Epithelial cell of esophagus (primary cell): Measurements from ENCODE around the gene F2RL3.
"Not testable (repeated sequence)": the region's sequence is repeated elsewhere in the genome, so short reads cannot be mapped to it uniquely, and the experiment has no call there.

Experiments
- DNase-seq: peaks from one replicate; pipeline ENCODE4 v3.0.0; 2010; ENCODE audit warnings: low read depth
- H3K4me3 ChIP-seq: 2 replicates; pipeline ENCODE4 v1.5.1; 2011; ENCODE audit warnings: mild to moderate bottlenecking, low read length, control low read depth
- TF ChIP-seq, protein P1 (sequence below): IDR thresholded peaks from 2 replicates; pipeline ENCODE4 v1.5.1; 2011; ENCODE audit warnings: low read depth, mild to moderate bottlenecking, low read length, control low read depth, inconsistent platforms; ENCODE audit not compliant: insufficient read depth; ENCODE audit errors: missing control alignments

The F2RL3 gene

DNA sequence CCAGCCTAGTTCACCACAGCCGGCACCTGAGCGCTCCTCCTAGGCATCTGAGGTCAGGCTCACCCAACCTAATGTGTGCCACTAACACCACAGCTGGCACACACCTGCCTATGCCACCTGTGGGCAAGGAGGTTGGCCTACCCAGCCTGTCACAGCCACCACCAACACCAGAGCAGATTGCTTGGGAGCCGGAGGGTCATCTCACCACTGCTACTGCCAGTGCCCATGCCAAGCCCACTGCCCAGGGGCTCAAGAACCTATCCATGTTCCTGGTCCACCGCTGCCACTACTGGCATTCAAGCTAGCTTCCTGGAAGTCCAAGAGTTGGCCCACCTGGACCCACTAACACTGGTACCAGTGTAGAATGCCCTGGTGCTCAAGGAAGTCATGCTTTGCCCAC lies 42.5 kb downstream of the F2RL3 start:
- H3K4me3 ChIP-seq: no peak overlapping the region
- no peak for DNase-seq
- TF ChIP-seq, protein P1, sequence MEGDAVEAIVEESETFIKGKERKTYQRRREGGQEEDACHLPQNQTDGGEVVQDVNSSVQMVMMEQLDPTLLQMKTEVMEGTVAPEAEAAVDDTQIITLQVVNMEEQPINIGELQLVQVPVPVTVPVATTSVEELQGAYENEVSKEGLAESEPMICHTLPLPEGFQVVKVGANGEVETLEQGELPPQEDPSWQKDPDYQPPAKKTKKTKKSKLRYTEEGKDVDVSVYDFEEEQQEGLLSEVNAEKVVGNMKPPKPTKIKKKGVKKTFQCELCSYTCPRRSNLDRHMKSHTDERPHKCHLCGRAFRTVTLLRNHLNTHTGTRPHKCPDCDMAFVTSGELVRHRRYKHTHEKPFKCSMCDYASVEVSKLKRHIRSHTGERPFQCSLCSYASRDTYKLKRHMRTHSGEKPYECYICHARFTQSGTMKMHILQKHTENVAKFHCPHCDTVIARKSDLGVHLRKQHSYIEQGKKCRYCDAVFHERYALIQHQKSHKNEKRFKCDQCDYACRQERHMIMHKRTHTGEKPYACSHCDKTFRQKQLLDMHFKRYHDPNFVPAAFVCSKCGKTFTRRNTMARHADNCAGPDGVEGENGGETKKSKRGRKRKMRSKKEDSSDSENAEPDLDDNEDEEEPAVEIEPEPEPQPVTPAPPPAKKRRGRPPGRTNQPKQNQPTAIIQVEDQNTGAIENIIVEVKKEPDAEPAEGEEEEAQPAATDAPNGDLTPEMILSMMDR: no peak

DNA sequence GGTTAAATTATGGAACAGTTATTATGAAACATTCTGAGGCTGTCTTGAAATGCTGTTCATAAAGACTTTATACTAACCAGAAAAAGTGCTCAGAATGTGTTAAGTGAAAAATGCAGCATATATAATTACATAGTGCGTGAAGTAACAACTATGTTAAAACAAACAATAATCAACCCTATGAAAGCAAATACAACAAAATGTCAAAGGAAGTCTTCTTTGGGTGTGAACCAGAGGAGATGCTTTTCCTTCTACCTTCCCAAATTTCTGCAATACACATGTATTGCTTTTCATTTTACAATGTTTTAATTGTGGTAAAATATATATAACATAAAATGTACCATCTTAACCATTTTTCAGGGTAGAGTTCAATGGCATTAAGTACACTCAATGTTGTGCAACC lies 45.7 kb downstream of the F2RL3 start:
- TF ChIP-seq, protein P1: no peak
- no peak for DNase-seq

GRCh38 chr19:16936901-16937300 lies 48.1 kb downstream of the F2RL3 start:
- TF ChIP-seq, protein P1: no peak
- H3K4me3 ChIP-seq: no peak overlapping the region
- DNase-seq: no peak

More for the DNA sequence above, 45.7 kb downstream of the F2RL3 start:
- no peak overlapping the region for H3K4me3 ChIP-seq

DNA sequence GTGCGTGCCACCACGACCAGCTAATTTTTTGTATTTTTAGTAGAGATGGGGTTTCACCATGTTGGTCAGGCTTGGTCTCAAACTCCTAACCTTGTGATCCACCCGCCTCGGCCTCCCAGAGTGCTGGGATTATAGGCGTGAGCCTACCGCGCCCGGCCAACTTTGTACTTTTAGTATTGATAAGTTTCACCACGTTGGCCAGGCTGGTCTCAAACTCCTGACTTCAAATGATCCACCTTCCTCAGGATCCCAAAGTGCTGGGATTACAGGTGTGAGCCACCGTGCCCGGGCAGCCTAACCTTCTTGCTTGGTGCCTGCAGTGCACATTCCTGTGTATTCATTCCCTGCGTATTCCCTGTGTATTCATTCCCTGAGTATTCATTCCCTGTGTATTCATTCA lies 49.0 kb downstream of the F2RL3 start:
- not testable (repeated sequence) for DNase-seq, H3K4me3 ChIP-seq

DNA sequence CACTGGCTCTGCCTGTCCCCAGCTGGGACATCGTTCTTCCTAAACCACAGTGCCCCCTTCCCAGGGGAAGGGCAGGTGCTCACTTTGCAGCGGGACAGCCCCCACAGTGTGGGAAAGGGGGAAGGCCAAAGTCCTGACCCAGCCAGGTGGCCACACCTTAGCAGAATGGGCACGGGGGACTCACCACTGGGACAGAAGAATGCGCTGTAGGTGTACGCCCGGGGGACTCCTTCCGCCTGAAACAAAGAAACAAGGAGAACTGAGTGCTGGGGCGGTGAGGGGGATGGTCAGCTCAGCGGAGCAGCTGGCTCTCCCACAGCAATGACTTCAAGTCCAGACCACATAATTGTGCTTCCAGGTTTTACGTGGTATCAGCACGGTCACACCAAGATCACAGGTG lies 49.4 kb downstream of the F2RL3 start:
- TF ChIP-seq, protein P1: no peak
- no peak overlapping the region for H3K4me3 ChIP-seq
- DNase-seq: no peak

- DNase-seq, H3K4me3 ChIP-seq: not testable (repeated sequence)
Observed at GRCh38 chr19:16940063-16940462, 51.3 kb downstream of the F2RL3 start.

- TF ChIP-seq, protein P1: no peak
- no peak for DNase-seq
- no peak overlapping the region for H3K4me3 ChIP-seq
Observed at GRCh38 chr19:16940626-16941025, 51.8 kb downstream of the F2RL3 start.
